HepG2 (cell line): ENCODE data around the gene STRADA. TPM values are rescaled to one million over a fixed set of nuclear protein-coding genes. Genes with fewer than 3 reads are reported as not detected.

Experiments used
- BCL3 ChIP-seq: sonication (generic); formaldehyde crosslinking; IDR thresholded peaks from 2 replicates; pipeline ENCODE4 v1.5.1; 2020; ENCODE audit warnings: mild to moderate bottlenecking, missing genetic modification reagents, moderate library complexity
- CREBL2 ChIP-seq: sonication (generic); formaldehyde crosslinking; IDR thresholded peaks from 2 replicates; pipeline ENCODE4 v1.8.1; 2023; ENCODE audit warnings: missing genetic modification reagents, mild to moderate bottlenecking, borderline replicate concordance
- DNMT1 ChIP-seq: sonication (generic); formaldehyde crosslinking; IDR thresholded peaks from 2 replicates; pipeline ENCODE4 v1.5.1; 2020; ENCODE audit warnings: mild to moderate bottlenecking, missing genetic modification reagents
- FLYWCH1 ChIP-seq: sonication (generic); formaldehyde crosslinking; IDR thresholded peaks from 2 replicates; pipeline ENCODE4 v1.8.1; 2023; ENCODE audit warnings: mild to moderate bottlenecking, missing genetic modification reagents
- GMEB2 ChIP-seq: IDR thresholded peaks from 2 replicates; pipeline ENCODE4 v1.6.1; 2016; ENCODE audit warnings: missing biosample characterization, missing genetic modification reagents, low read depth
- HOXD1 ChIP-seq: sonication (generic); formaldehyde crosslinking; IDR thresholded peaks from 2 replicates; pipeline ENCODE4 v1.5.0; 2020; ENCODE audit warnings: missing genetic modification reagents
- MTF2 ChIP-seq: sonication (generic); formaldehyde crosslinking; IDR thresholded peaks from 2 replicates; pipeline ENCODE4 v1.5.0; 2020; ENCODE audit warnings: missing genetic modification reagents, borderline replicate concordance
- MYPOP ChIP-seq: sonication (generic); formaldehyde crosslinking; IDR thresholded peaks from 2 replicates; pipeline ENCODE4 v1.8.1; 2023; ENCODE audit warnings: mild to moderate bottlenecking, moderate library complexity, missing genetic modification reagents
- TBL1XR1 ChIP-seq: fragments of 150-350 bp; IDR thresholded peaks from 2 replicates; pipeline ENCODE4 v1.6.1; 2014; ENCODE audit warnings: borderline replicate concordance, low read length; ENCODE audit not compliant: partially characterized antibody
- TCF7 ChIP-seq: sonication (generic); IDR thresholded peaks from 2 replicates; pipeline ENCODE4 v1.6.1; 2016; ENCODE audit warnings: antibody characterized with exemption, low read depth
- TEAD3 ChIP-seq: optimal IDR thresholded peaks from 2 replicates; pipeline ENCODE3; 2016; ENCODE audit warnings: borderline replicate concordance
- XBP1 ChIP-seq: sonication (generic); formaldehyde crosslinking; IDR thresholded peaks from 2 replicates; pipeline ENCODE4 v1.5.0; 2020; ENCODE audit warnings: missing genetic modification reagents
- ZNF160 ChIP-seq: sonication (generic); formaldehyde crosslinking; IDR thresholded peaks from 2 replicates; pipeline ENCODE4 v1.8.0; 2022; ENCODE audit warnings: mild to moderate bottlenecking, inconsistent platforms, missing genetic modification reagents
- ZNF234 ChIP-seq: sonication (generic); formaldehyde crosslinking; conservative IDR thresholded peaks from 2 replicates; pipeline ENCODE4 v1.5.1; 2020; ENCODE audit warnings: mild to moderate bottlenecking, missing genetic modification reagents
- ZNF275 ChIP-seq: sonication (generic); formaldehyde crosslinking; IDR thresholded peaks from 2 replicates; pipeline ENCODE4 v1.8.0; 2022; ENCODE audit warnings: missing genetic modification reagents, mild to moderate bottlenecking, inconsistent platforms, borderline replicate concordance
- ZNF354B ChIP-seq: sonication (generic); formaldehyde crosslinking; IDR thresholded peaks from 2 replicates; pipeline ENCODE4 v1.8.0; 2022; ENCODE audit warnings: mild to moderate bottlenecking, missing genetic modification reagents
- ZNF441 ChIP-seq: sonication (generic); formaldehyde crosslinking; IDR thresholded peaks from 2 replicates; pipeline ENCODE4 v1.7.0; 2021; ENCODE audit warnings: missing genetic modification reagents, borderline replicate concordance
- ZNF576 ChIP-seq: sonication (generic); formaldehyde crosslinking; IDR thresholded peaks from 2 replicates; pipeline ENCODE4 v1.4.0; 2020; ENCODE audit warnings: mild to moderate bottlenecking, missing genetic modification reagents
- ZNF704 ChIP-seq: sonication (generic); formaldehyde crosslinking; IDR thresholded peaks from 2 replicates; pipeline ENCODE4 v1.8.1; 2023; ENCODE audit warnings: mild to moderate bottlenecking, inconsistent platforms, moderate library complexity, missing genetic modification reagents, borderline replicate concordance
- ZNF839 ChIP-seq: sonication (generic); formaldehyde crosslinking; IDR thresholded peaks from 2 replicates; pipeline ENCODE4 v1.4.0; 2020; ENCODE audit warnings: missing genetic modification reagents, mild to moderate bottlenecking, borderline replicate concordance
- ZSCAN29 ChIP-seq: sonication (generic); formaldehyde crosslinking; conservative IDR thresholded peaks from 2 replicates; pipeline ENCODE4 v1.4.0; 2020; ENCODE audit warnings: mild to moderate bottlenecking, missing genetic modification reagents
- ZSCAN9 ChIP-seq: IDR thresholded peaks from 2 replicates; pipeline ENCODE4 v1.6.1; 2016; ENCODE audit warnings: borderline replicate concordance
- polyA plus RNA-seq, 8 experiments: library from polyadenylated mRNA; depleted of rRNA in 3 of 8; stranded (reverse) in 7 of 8; unstranded in 1 of 8; fragments of >200 nt; fragmentation: Illumina TruSeq in 4 of 8; extraction: Trizol in 4 of 8; gene quantifications; 2 replicates each; pipeline versions ENCODE4 v1.2.1 to v1.2.3, GENCODE V29; 2011 to 2016; ENCODE audit warnings: low read depth in 4 of 8, missing spikeins in 1 of 8, mixed read lengths in 1 of 8; ENCODE audit not compliant: insufficient read depth in 1 of 8
- total RNA-seq, 5 experiments: library from RNA; depleted of rRNA; stranded (reverse); fragments of >200 nt; fragmentation: Illumina TruSeq; extraction: Trizol; gene quantifications; 2 replicates each; pipeline ENCODE4 v1.2.3, GENCODE V29; 2016; ENCODE audit warnings: low read depth in 1 of 5

The STRADA gene
- total and polyA plus RNA-seq, 2 of the 13 experiments (the other 11 are each of a cell fraction or from before 2014, with no cell fraction given), result 17.6 to 17.9 TPM

GRCh38 chr17:63741408-63742173 lies at the start of gene STRADA (continued):
- TF ChIP-seq ZNF234, result peak; percentile 60; the same call in 1 of the 2 replicates
- peak; percentile 69 for TF ChIP-seq GMEB2 (CRISPR knock-in tag)
- no peak for TF ChIP-seq ZNF354B (CRISPR knock-in tag)
- TF ChIP-seq ZNF160 (CRISPR knock-in tag), result no peak; the same call in 1 of the 2 replicates
- no peak for TF ChIP-seq TCF7
- TF ChIP-seq MYPOP (CRISPR knock-in tag), result no peak; the same call in 1 of the 2 replicates
- TF ChIP-seq FLYWCH1 (CRISPR knock-in tag), result peak; percentile 70; the same call in 1 of the 2 replicates
- TF ChIP-seq MTF2, result 0 out of 2 replicates have a peak, but pooled peaks have one; percentile 31
- TF ChIP-seq ZSCAN9 (CRISPR knock-in tag), result peak; percentile 72
- TF ChIP-seq ZSCAN29, result 0 out of 2 replicates have a peak, but pooled peaks have one; percentile 11
- TF ChIP-seq DNMT1 (CRISPR knock-in tag), result no peak
- TF ChIP-seq CREBL2 (CRISPR knock-in tag), result no peak; the same call in 1 of the 2 replicates
- peak; percentile 94; the same call in 1 of the 2 replicates for TF ChIP-seq ZNF275 (CRISPR knock-in tag)
- TF ChIP-seq ZNF576, result no peak
- TF ChIP-seq TEAD3, result peak; percentile 9
- no peak for TF ChIP-seq TBL1XR1
- peak; percentile 46; the same call in 1 of the 2 replicates for TF ChIP-seq HOXD1 (CRISPR knock-in tag)
- peak; percentile 36; the same call in 1 of the 2 replicates for TF ChIP-seq ZNF441 (CRISPR knock-in tag)
- TF ChIP-seq BCL3 (CRISPR knock-in tag), result peak; percentile 96
- TF ChIP-seq XBP1 (CRISPR knock-in tag), result no peak
- TF ChIP-seq ZNF839, result peak; percentile 86; the same call in 1 of the 2 replicates
- peak; percentile 67; the same call in 1 of the 2 replicates for TF ChIP-seq ZNF704 (CRISPR knock-in tag)
